ENCODE data around the gene SNORC. TPM values are rescaled to one million over a fixed set of nuclear protein-coding genes. Genes with fewer than 3 reads are reported as not detected.

The SNORC gene
- total and polyA plus RNA-seq, 10 of the 15 experiments (the other 5 are each of a cell fraction or from before 2014, with no cell fraction given) = 0.04 to 0.74 (median 0.45) TPM; not detected in 4

GRCh38 chr2:232890536-232890895, 20.5 kb downstream of the SNORC start (continued):
- TF ChIP-seq PBX3 (IDR thresholded peaks at IDR 0.05; ENCODE audit: insufficient replicate concordance, low read depth, low read length) = no peak

GRCh38 chr2:232890896-232891601, 21.0 kb downstream of the SNORC start:
- FAIRE-seq (no peak), DNase-seq (ENCODE audit: low read depth, low spot score) (no peak), ATAC-seq (peak; percentile 44; the same call in 2 of the 3 replicates)
- 31% methylated on average over 23 of the region's 23 CpGs for WGBS (ENCODE audit: insufficient coverage, insufficient replicate concordance, low lambda C conversion rate, missing lambda C conversion rate)
- SMC1A ChIA-PET (ENCODE audit: uncharacterized antibody, unreplicated experiment) = no interaction called here
- Histone ChIP-seq H3K27ac (ENCODE audit: control insufficient read depth, insufficient read depth) (no peak overlapping the region), H3K9me3 (replicated peaks; ENCODE audit: control insufficient read depth, insufficient read depth, low read length) (no peaks in the 10 kb centered on the region), H3K4me3 (no peak overlapping the region), H3K4me1 (ENCODE audit: control insufficient read depth, insufficient read depth, low read length) (no peaks in the 10 kb centered on the region), H3K36me3 (ENCODE audit: control insufficient read depth in 2 of 2, insufficient read depth in 2 of 2, low read length in 1 of 2) (no peaks in the 10 kb centered on the region), H3K27me3 (replicated peaks in 1 of 2; ENCODE audit: control insufficient read depth in 2 of 2, insufficient read depth in 2 of 2, low read length in 1 of 2) (no peaks in the 10 kb centered on the region), H4K20me1 (ENCODE audit: control insufficient read depth, insufficient read depth) (no peaks in the 10 kb centered on the region), H3K79me2 (ENCODE audit: control insufficient read depth, insufficient read depth, low read length) (no peaks in the 10 kb centered on the region), H2AFZ (ENCODE audit: control insufficient read depth, low read depth, low read length) (no peak overlapping the region), H3K9ac (ENCODE audit: control insufficient read depth, insufficient read depth, low read length) (no peak overlapping the region), H3K4me2 (ENCODE audit: control insufficient read depth, insufficient read depth) (no peak overlapping the region)
- intact Hi-C loops (cut with micrococcal nuclease; ENCODE audit: unreplicated experiment) (no loop called here), in situ Hi-C loops (cut with MboI) (no loop called here)
- no TSS peak for BruUV-seq (replicated peaks)
- POLR2A ChIA-PET = no interaction called here
- CTCF ChIA-PET = interaction anchor here (0.7 to 2.0 kb wide), 2 partner anchors 47 to 162 kb away, joined by 3 to 5 read pairs; no protein-coding TSS in a partner anchor
- RAD21 ChIA-PET (ENCODE audit: unreplicated experiment) = no interaction called here
- TF ChIP-seq RCOR1 (conservative IDR thresholded peaks at IDR 0.05; ENCODE audit: low read depth, low read length) (no peak), ZSCAN29 (IDR thresholded peaks at IDR 0.05) (no peak), USF1 (IDR thresholded peaks at IDR 0.05; ENCODE audit: borderline replicate concordance, extremely low read length, insufficient read depth, low read depth, low read length) (peak; percentile 8), YY1 (IDR thresholded peaks at IDR 0.05; ENCODE audit: low read depth, low read length) (no peak)

All from GM12878 (cell line).